HCT116 (cell line): Measurements from ENCODE around the gene IFRD2. TPM values are rescaled to one million over a fixed set of nuclear protein-coding genes. Genes with fewer than 3 reads are reported as not detected.
A peak's percentile ranks its signal among the peaks of the same experiment; 100 is the strongest.

Source experiments
- ATAC-seq: fragments of 200-7000 bp; cut with Tn5 transposase; 2 replicates; pipeline ENCODE4 v1.9.1; 2020; ENCODE audit warnings: mild to moderate bottlenecking, moderate library complexity
- BruUV-seq: library from RNA; stranded (reverse); fragments of 400-500 nt; replicated peaks from 2 replicates; lab custom pipeline; 2021; lab: Mats Ljungman, UMichigan
- CTCF ChIA-PET: fragments of 300-600 bp; sonication (Branson Sonifier 250); formaldehyde crosslinking; loops from one replicate; lab custom pipeline; 2021; ENCODE audit warnings: antibody characterized with exemption; lab: Charles Lee
- POLR2A ChIA-PET: fragments of 300-600, 350-600 bp; sonication (Branson Sonifier 250); formaldehyde crosslinking; loops from one replicate; lab custom pipeline; 2021; ENCODE audit warnings: antibody characterized with exemption; lab: Charles Lee
- RAD21 ChIA-PET, 2 experiments: fragments of 300-600 bp; sonication (Branson Sonifier 250); formaldehyde crosslinking; loops; one replicate each; lab custom pipeline; 2023; ENCODE audit warnings: low total read pairs in 2 of 2; ENCODE audit not compliant: uncharacterized antibody in 2 of 2, unreplicated experiment in 2 of 2, low non-redundant PET in 1 of 2; lab: Charles Lee
- DNase-seq: peaks from one replicate; pipeline ENCODE4 v3.0.0-alpha.2; 2010; ENCODE audit warnings: low read depth, low spot score
- H2AFZ ChIP-seq: fragments of 200-600 bp; shearing (Covaris generic), sonication (generic); 2 replicates; pipeline ENCODE4 v1.6.1; 2017; ENCODE audit warnings: low read depth, mixed run types, mixed read lengths, antibody characterized with exemption, low read length; ENCODE audit not compliant: poor library complexity, severe bottlenecking
- H3K27ac ChIP-seq: 2 replicates; pipeline ENCODE4 v1.5.1; 2012; ENCODE audit warnings: low read depth, low read length
- H3K27me3 ChIP-seq: fragments of 200-600 bp; sonication (generic); 2 replicates; pipeline ENCODE4 v1.6.1; 2016; ENCODE audit warnings: mixed run types, low read length, mixed read lengths; ENCODE audit not compliant: insufficient read depth
- H3K36me3 ChIP-seq, 2 experiments: fragments of 200-500 bp in 1 of 2; fragments of 200-600 bp in 1 of 2; sonication (Bioruptor generic) in 1 of 2; sonication (generic) in 1 of 2; 2 replicates each; pipeline versions ENCODE4 v1.5.1 to v1.6.1; 2014 to 2016; ENCODE audit warnings: low read length in 2 of 2, inconsistent platforms in 1 of 2, mixed read lengths in 1 of 2, mixed run types in 1 of 2; ENCODE audit not compliant: insufficient read depth in 2 of 2, control insufficient read depth in 1 of 2
- H3K4me1 ChIP-seq, 2 experiments: fragments of 200-600 bp in 1 of 2; sonication (generic) in 1 of 2; 2 replicates each; pipeline versions ENCODE4 v1.5.1 to v1.6.1; 2012 to 2017; ENCODE audit warnings: low read length in 2 of 2, inconsistent platforms in 1 of 2, mild to moderate bottlenecking in 1 of 2, mixed read lengths in 1 of 2, mixed run types in 1 of 2, moderate library complexity in 1 of 2; ENCODE audit not compliant: insufficient read depth in 2 of 2, control insufficient read depth in 1 of 2
- H3K4me2 ChIP-seq: fragments of 200-600 bp; sonication (generic); 2 replicates; pipeline ENCODE4 v1.6.1; 2017; ENCODE audit warnings: mixed run types, low read length, mixed read lengths
- H3K4me3 ChIP-seq, 2 experiments: fragments of 200-600 bp in 1 of 2; sonication (generic) in 1 of 2; replicated peaks in 1 of 2; 2 replicates each; pipeline ENCODE4 v1.5.1; 2011 to 2016; ENCODE audit warnings: low read length in 2 of 2, control low read depth in 1 of 2, low read depth in 1 of 2, mild to moderate bottlenecking in 1 of 2, mixed read lengths in 1 of 2, mixed run types in 1 of 2
- H3K79me2 ChIP-seq: fragments of 200-600 bp; sonication (generic); 2 replicates; pipeline ENCODE4 v1.6.1; 2017; ENCODE audit warnings: mild to moderate bottlenecking, mixed run types, low read length, moderate library complexity, mixed read lengths; ENCODE audit not compliant: insufficient read depth
- H3K9ac ChIP-seq: fragments of 200-600 bp; sonication (generic); 2 replicates; pipeline ENCODE4 v1.6.1; 2016; ENCODE audit warnings: low read length, mixed read lengths
- H3K9me2 ChIP-seq: fragments of 200-600 bp; sonication (generic), shearing (Covaris generic); 2 replicates; pipeline ENCODE4 v1.6.1; 2017; ENCODE audit warnings: mixed run types, mild to moderate bottlenecking, moderate library complexity; ENCODE audit not compliant: insufficient read depth
- H3K9me3 ChIP-seq, 2 experiments: fragments of 200-500 bp in 1 of 2; fragments of 200-600 bp in 1 of 2; sonication (Bioruptor generic) in 1 of 2; sonication (generic) in 1 of 2; 2 replicates each; pipeline ENCODE4 v1.6.1; 2014 to 2017; ENCODE audit warnings: low read length in 2 of 2, mixed read lengths in 2 of 2, inconsistent platforms in 1 of 2, low read depth in 1 of 2, mild to moderate bottlenecking in 1 of 2, mixed run types in 1 of 2, moderate library complexity in 1 of 2; ENCODE audit not compliant: control insufficient read depth in 1 of 2, insufficient read depth in 1 of 2
- H4K20me1 ChIP-seq: fragments of 200-600 bp; sonication (generic), shearing (Covaris generic); 2 replicates; pipeline ENCODE4 v1.6.1; 2017; ENCODE audit warnings: mixed run types, mild to moderate bottlenecking, moderate library complexity; ENCODE audit not compliant: insufficient read depth
- CBX3 ChIP-seq: IDR thresholded peaks from 2 replicates; pipeline ENCODE4 v1.6.1; 2012; ENCODE audit warnings: low read depth
- CEBPB ChIP-seq: IDR thresholded peaks from 2 replicates; pipeline ENCODE4 v1.6.1; 2012; ENCODE audit warnings: low read depth
- EGR1 ChIP-seq: IDR thresholded peaks from 2 replicates; pipeline ENCODE4 v1.6.1; 2012; ENCODE audit warnings: low read depth
- FOSL1 ChIP-seq: IDR thresholded peaks from 2 replicates; pipeline ENCODE4 v1.6.1; 2012; ENCODE audit warnings: low read depth
- POLR2A ChIP-seq: IDR thresholded peaks from 2 replicates; pipeline ENCODE4 v1.7.0; 2011; ENCODE audit warnings: borderline replicate concordance; ENCODE audit not compliant: insufficient read depth, insufficient read length; ENCODE audit errors: extremely low read depth
- RAD21 ChIP-seq: IDR thresholded peaks from 2 replicates; pipeline ENCODE4 v1.6.1; 2012; ENCODE audit warnings: low read depth, mild to moderate bottlenecking
- YY1 ChIP-seq: IDR thresholded peaks from 2 replicates; pipeline ENCODE4 v1.6.1; 2011; ENCODE audit warnings: low read length, low read depth, moderate library complexity, mild to moderate bottlenecking; ENCODE audit not compliant: insufficient replicate concordance; ENCODE audit errors: extremely low read depth
- intact Hi-C: fragments of 100-400 bp; cut with micrococcal nuclease; formaldehyde crosslinking; loops from 2 replicates; pipeline ENCODE4 v1.10.0; 2022
- total RNA-seq: library from RNA; stranded (reverse); gene quantifications from one replicate; pipeline ENCODE4 v1.2.1, GENCODE V29; 2021; ENCODE audit not compliant: unreplicated experiment
- TF ChIP-seq, protein P1 (sequence below), 3 experiments: fragments of 200-600 bp in 1 of 3; sonication (generic) in 1 of 3; IDR thresholded peaks in 2 of 3; conservative IDR thresholded peaks in 1 of 3; 2 replicates each; pipeline ENCODE4 v1.5.1; 2012 to 2017; ENCODE audit warnings: low read depth in 2 of 3, low read length in 2 of 3, antibody characterized with exemption in 1 of 3, borderline replicate concordance in 1 of 3, control low read depth in 1 of 3, mild to moderate bottlenecking in 1 of 3, mixed read lengths in 1 of 3, mixed run types in 1 of 3, moderate library complexity in 1 of 3; ENCODE audit not compliant: insufficient read depth in 1 of 3
- TF ChIP-seq, protein P2 (sequence below): IDR thresholded peaks from 2 replicates; pipeline ENCODE4 v1.6.1; 2012; ENCODE audit warnings: low read depth

IFRD2 gene
- total RNA-seq, 1 experiment from 2014 or later = 146 TPM

- TF ChIP-seq, protein P1, sequence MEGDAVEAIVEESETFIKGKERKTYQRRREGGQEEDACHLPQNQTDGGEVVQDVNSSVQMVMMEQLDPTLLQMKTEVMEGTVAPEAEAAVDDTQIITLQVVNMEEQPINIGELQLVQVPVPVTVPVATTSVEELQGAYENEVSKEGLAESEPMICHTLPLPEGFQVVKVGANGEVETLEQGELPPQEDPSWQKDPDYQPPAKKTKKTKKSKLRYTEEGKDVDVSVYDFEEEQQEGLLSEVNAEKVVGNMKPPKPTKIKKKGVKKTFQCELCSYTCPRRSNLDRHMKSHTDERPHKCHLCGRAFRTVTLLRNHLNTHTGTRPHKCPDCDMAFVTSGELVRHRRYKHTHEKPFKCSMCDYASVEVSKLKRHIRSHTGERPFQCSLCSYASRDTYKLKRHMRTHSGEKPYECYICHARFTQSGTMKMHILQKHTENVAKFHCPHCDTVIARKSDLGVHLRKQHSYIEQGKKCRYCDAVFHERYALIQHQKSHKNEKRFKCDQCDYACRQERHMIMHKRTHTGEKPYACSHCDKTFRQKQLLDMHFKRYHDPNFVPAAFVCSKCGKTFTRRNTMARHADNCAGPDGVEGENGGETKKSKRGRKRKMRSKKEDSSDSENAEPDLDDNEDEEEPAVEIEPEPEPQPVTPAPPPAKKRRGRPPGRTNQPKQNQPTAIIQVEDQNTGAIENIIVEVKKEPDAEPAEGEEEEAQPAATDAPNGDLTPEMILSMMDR (IDR thresholded peaks at IDR 0.05 in 2 of 3, conservative IDR thresholded peaks at IDR 0.05 in 1 of 3; ENCODE audit: borderline replicate concordance in 1 of 3, insufficient read depth in 1 of 3, low read depth in 2 of 3, low read length in 2 of 3) = no peak
- TF ChIP-seq POLR2A = no peak
- TF ChIP-seq, protein P2, sequence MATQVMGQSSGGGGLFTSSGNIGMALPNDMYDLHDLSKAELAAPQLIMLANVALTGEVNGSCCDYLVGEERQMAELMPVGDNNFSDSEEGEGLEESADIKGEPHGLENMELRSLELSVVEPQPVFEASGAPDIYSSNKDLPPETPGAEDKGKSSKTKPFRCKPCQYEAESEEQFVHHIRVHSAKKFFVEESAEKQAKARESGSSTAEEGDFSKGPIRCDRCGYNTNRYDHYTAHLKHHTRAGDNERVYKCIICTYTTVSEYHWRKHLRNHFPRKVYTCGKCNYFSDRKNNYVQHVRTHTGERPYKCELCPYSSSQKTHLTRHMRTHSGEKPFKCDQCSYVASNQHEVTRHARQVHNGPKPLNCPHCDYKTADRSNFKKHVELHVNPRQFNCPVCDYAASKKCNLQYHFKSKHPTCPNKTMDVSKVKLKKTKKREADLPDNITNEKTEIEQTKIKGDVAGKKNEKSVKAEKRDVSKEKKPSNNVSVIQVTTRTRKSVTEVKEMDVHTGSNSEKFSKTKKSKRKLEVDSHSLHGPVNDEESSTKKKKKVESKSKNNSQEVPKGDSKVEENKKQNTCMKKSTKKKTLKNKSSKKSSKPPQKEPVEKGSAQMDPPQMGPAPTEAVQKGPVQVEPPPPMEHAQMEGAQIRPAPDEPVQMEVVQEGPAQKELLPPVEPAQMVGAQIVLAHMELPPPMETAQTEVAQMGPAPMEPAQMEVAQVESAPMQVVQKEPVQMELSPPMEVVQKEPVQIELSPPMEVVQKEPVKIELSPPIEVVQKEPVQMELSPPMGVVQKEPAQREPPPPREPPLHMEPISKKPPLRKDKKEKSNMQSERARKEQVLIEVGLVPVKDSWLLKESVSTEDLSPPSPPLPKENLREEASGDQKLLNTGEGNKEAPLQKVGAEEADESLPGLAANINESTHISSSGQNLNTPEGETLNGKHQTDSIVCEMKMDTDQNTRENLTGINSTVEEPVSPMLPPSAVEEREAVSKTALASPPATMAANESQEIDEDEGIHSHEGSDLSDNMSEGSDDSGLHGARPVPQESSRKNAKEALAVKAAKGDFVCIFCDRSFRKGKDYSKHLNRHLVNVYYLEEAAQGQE = no peak
- no peak for TF ChIP-seq EGR1
- no peak for TF ChIP-seq CEBPB
Observed at GRCh38 chr3:50251220-50251619, 41.0 kb downstream of the IFRD2 start (continued).

GRCh38 chr3:50250514-50250913 lies 41.7 kb downstream of the IFRD2 start:
- H3K36me3 ChIP-seq = peaks cover 0 to 3% of the 10 kb centered on the region in 2 experiments; a peak in 2 of 4 replicates
- no peak for ATAC-seq
- BruUV-seq = no TSS peak
- ChIA-PET CTCF (interaction anchor here (0.9 to 4.7 kb wide), 2 partner anchors 9 to 24 kb away, joined by 3 to 46 read pairs; no protein-coding TSS in a partner anchor), RAD21 (no interaction called here), POLR2A (interaction anchor here (1.1 to 3.0 kb wide), 2 partner anchors 9 to 15 kb away, joined by 3 to 12 read pairs; partner anchors contain the start of gene GNAI2)
- H2AFZ ChIP-seq = no peak overlapping the region
- DNase-seq = no peak
- no peak overlapping the region for H3K4me3 ChIP-seq
- peaks cover 28 to 87% of the 10 kb centered on the region in 2 experiments for H3K4me1 ChIP-seq
- H3K4me2 ChIP-seq = peak overlapping the region; percentile 62
- H4K20me1 ChIP-seq = no peaks in the 10 kb centered on the region
- peaks cover 65% of the 10 kb centered on the region for H3K79me2 ChIP-seq
- peak overlapping the region; percentile 31; the same call in 1 of the 2 replicates for H3K27ac ChIP-seq
- no peaks in the 10 kb centered on the region for H3K9me3 ChIP-seq
- H3K9ac ChIP-seq = peak overlapping the region; percentile 20
- H3K27me3 ChIP-seq = no peaks in the 10 kb centered on the region
- no peaks in the 10 kb centered on the region for H3K9me2 ChIP-seq
- TF ChIP-seq RAD21 = no peak
- no peak for TF ChIP-seq YY1
- no peak for TF ChIP-seq FOSL1
- no peak for TF ChIP-seq CBX3
- intact Hi-C loops = no loop called here
